AG04450 (cell line): ENCODE data around the gene PTPRR. TPM values are rescaled to one million over a fixed set of nuclear protein-coding genes. Genes with fewer than 3 reads are reported as not detected.

Experiments
- CTCF ChIA-PET: fragments of 300-600, 350-600 bp; formaldehyde crosslinking; extraction: SDS; loops from one replicate; lab custom pipeline; 2022; ENCODE audit warnings: antibody characterized with exemption, inconsistent platforms; lab: Charles Lee
- POLR2A ChIA-PET: fragments of 350-600 bp; formaldehyde crosslinking; extraction: SDS; loops from one replicate; lab custom pipeline; 2021; ENCODE audit warnings: antibody characterized with exemption, inconsistent platforms; lab: Yijun Ruan, JAX
- DNase-seq: peaks from one replicate; pipeline ENCODE4 v3.0.0-alpha.2; 2011; ENCODE audit warnings: low read depth, low spot score
- H3K27ac ChIP-seq: one replicate; pipeline ENCODE4 v1.5.1; 2012; ENCODE audit warnings: low read depth, low read length, control low read depth
- H3K27me3 ChIP-seq: one replicate; pipeline ENCODE4 v1.6.0; 2012; ENCODE audit warnings: low read length; ENCODE audit not compliant: control insufficient read depth, insufficient read depth
- H3K4me3 ChIP-seq: 2 replicates; pipeline ENCODE4 v1.5.1; 2011; ENCODE audit warnings: mild to moderate bottlenecking, low read depth, low read length, control low read depth
- H3K9me3 ChIP-seq: 2 replicates; pipeline ENCODE4 v1.5.1; 2012; ENCODE audit warnings: low read length; ENCODE audit not compliant: control insufficient read depth, insufficient read depth
- polyA plus RNA-seq: library from polyadenylated mRNA; depleted of rRNA; stranded (reverse); fragments of >200 nt; gene quantifications from 2 replicates; pipeline ENCODE4 v1.2.3, GENCODE V29; 2011
- TF ChIP-seq, protein P1 (sequence below): IDR thresholded peaks from 2 replicates; pipeline ENCODE4 v1.5.1; 2011; ENCODE audit warnings: low read depth, low read length, control low read depth, inconsistent platforms

The PTPRR gene
- polyA plus RNA-seq, 1 experiment, result 0.07 TPM

DNA sequence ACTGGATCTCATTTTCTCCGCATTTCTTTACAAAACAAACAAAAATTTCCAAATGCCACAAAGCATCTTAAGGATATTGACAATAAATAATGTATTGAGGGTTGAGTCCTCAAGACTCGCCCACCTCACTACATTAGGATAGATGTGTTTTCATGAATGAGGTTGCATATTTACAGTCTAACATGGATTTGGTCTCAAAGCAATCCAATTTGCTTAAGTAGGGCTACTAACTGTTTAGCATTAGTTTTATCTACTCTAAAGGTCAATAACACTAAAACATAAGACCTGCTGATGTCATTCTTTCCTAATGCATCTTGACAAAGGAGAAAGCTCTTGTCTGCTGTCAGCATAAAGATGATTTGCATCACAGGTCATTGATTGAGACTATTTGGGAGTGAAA, 82.4 kb downstream of the PTPRR start:
- H3K4me3 ChIP-seq, result no peak overlapping the region
- H3K9me3 ChIP-seq, result no peaks in the 10 kb centered on the region
- POLR2A ChIA-PET, result no interaction called here
- CTCF ChIA-PET, result no interaction called here
- H3K27me3 ChIP-seq, result no peaks in the 10 kb centered on the region
- no peak for DNase-seq
- TF ChIP-seq, protein P1, sequence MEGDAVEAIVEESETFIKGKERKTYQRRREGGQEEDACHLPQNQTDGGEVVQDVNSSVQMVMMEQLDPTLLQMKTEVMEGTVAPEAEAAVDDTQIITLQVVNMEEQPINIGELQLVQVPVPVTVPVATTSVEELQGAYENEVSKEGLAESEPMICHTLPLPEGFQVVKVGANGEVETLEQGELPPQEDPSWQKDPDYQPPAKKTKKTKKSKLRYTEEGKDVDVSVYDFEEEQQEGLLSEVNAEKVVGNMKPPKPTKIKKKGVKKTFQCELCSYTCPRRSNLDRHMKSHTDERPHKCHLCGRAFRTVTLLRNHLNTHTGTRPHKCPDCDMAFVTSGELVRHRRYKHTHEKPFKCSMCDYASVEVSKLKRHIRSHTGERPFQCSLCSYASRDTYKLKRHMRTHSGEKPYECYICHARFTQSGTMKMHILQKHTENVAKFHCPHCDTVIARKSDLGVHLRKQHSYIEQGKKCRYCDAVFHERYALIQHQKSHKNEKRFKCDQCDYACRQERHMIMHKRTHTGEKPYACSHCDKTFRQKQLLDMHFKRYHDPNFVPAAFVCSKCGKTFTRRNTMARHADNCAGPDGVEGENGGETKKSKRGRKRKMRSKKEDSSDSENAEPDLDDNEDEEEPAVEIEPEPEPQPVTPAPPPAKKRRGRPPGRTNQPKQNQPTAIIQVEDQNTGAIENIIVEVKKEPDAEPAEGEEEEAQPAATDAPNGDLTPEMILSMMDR, result no peak
- no peak overlapping the region for H3K27ac ChIP-seq

DNA sequence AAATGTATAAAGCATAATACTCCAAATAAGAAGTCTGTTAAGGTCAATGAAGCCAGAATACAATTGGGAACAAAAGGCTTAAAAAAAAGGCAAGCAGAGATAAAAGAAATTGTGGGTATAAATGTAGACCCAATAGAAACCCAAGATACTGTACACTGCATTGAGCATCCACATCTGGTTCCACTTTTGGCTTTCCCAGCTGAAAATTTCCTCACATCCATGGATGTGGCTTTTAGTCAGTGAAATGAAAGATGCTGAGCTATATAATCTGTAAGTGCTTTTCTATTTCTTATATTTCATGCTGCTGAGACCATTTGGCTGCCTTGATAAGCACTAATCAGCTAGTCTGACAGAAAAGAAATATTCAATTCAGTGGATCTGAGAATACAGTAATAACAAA, 83.5 kb downstream of the PTPRR start:
- no peak overlapping the region for H3K27ac ChIP-seq
- H3K4me3 ChIP-seq, result no peak overlapping the region
- TF ChIP-seq, protein P1, result no peak
- no peaks in the 10 kb centered on the region for H3K9me3 ChIP-seq
- DNase-seq, result no peak
- no peaks in the 10 kb centered on the region for H3K27me3 ChIP-seq
- CTCF ChIA-PET, result no interaction called here
- POLR2A ChIA-PET, result no interaction called here

- Histone ChIP-seq H3K9me3 (no peaks in the 10 kb centered on the region), H3K4me3 (no peak overlapping the region), H3K27ac (no peak overlapping the region), H3K27me3 (no peaks in the 10 kb centered on the region)
- TF ChIP-seq, protein P1, result no peak
- POLR2A ChIA-PET, result no interaction called here
- CTCF ChIA-PET, result no interaction called here
- no peak for DNase-seq
These were observed 84.6 kb downstream of the PTPRR start for GRCh38 chr12:70835948-70836347.

DNA sequence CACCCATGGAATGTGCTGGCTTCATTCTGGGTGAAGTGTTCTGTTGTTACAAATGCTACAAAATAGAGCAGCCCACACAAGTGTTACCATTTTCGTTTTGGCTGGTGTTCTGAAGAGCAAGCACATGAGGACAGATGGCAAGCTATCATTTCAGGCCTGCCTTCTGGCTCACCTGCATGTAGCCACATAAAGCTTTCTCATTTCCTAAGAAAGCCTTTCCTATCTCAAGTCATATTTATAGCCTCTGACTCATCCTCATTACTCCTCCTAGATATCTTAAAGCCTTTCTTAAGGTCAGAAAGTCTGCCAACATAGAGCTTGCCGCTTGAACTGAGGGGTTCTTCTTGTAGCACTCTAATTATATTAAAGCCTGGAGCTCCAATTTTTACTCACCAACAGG, 89.0 kb downstream of the PTPRR start:
- no peak for DNase-seq
- CTCF ChIA-PET, result interaction anchor here (0.5 kb wide), 1 partner anchor 102 kb away, joined by 4 read pairs; no protein-coding TSS in a partner anchor
- POLR2A ChIA-PET, result no interaction called here

DNA sequence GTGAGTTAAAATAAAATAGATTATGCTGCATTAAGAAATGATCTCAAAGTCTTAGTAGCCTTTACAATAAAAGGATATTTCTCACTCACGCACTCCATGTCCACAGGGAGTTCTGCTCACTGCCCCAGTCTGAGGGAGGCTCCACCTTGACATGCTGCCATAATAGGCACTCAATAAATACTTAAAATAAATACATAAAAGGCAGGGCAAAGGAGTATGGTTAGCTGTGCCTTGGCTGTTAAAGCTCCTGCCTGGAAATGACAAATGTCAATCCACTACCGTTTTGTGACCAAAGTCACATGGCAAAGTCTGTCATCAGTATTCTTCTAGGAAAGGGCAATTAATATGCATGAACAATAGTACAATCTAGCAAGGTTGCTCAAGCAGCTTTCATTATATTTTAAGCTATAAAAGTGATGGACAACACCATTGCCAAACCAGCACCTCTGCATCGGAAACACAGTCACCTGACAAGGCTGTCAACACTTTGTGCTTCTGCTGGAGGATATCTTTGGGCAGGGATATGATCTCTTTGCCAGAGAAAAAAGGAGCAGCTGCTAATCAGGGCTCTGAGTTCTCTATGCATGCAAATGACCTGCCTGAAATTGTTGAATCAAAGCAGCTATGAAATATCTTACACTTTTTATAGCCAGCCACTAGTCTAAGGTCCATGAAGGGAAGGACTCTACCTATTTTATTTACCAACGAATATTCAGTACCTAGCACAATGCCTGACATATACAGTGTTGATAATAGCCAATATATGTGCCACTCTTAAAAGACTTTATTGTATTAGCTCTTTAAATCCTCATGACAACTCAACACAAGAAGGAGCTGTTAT, 90.1 kb downstream of the PTPRR start:
- CTCF ChIA-PET, result no interaction called here
- H3K9me3 ChIP-seq, result no peaks in the 10 kb centered on the region
- TF ChIP-seq, protein P1, result no peak
- POLR2A ChIA-PET, result no interaction called here
- no peak overlapping the region for H3K27ac ChIP-seq
- DNase-seq, result no peak
- no peak overlapping the region for H3K4me3 ChIP-seq
- H3K27me3 ChIP-seq, result no peaks in the 10 kb centered on the region

More for the DNA sequence above, 89.0 kb downstream of the PTPRR start:
- no peak overlapping the region for H3K27ac ChIP-seq
- no peaks in the 10 kb centered on the region for H3K27me3 ChIP-seq
- no peaks in the 10 kb centered on the region for H3K9me3 ChIP-seq
- H3K4me3 ChIP-seq, result no peak overlapping the region
- TF ChIP-seq, protein P1, result no peak
